ENCODE measurements around the gene DIMT1.

- no peak for TF ChIP-seq SIN3A (IDR thresholded peaks at IDR 0.05; ENCODE audit: low read depth)
- TF ChIP-seq, protein P1, sequence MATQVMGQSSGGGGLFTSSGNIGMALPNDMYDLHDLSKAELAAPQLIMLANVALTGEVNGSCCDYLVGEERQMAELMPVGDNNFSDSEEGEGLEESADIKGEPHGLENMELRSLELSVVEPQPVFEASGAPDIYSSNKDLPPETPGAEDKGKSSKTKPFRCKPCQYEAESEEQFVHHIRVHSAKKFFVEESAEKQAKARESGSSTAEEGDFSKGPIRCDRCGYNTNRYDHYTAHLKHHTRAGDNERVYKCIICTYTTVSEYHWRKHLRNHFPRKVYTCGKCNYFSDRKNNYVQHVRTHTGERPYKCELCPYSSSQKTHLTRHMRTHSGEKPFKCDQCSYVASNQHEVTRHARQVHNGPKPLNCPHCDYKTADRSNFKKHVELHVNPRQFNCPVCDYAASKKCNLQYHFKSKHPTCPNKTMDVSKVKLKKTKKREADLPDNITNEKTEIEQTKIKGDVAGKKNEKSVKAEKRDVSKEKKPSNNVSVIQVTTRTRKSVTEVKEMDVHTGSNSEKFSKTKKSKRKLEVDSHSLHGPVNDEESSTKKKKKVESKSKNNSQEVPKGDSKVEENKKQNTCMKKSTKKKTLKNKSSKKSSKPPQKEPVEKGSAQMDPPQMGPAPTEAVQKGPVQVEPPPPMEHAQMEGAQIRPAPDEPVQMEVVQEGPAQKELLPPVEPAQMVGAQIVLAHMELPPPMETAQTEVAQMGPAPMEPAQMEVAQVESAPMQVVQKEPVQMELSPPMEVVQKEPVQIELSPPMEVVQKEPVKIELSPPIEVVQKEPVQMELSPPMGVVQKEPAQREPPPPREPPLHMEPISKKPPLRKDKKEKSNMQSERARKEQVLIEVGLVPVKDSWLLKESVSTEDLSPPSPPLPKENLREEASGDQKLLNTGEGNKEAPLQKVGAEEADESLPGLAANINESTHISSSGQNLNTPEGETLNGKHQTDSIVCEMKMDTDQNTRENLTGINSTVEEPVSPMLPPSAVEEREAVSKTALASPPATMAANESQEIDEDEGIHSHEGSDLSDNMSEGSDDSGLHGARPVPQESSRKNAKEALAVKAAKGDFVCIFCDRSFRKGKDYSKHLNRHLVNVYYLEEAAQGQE (IDR thresholded peaks at IDR 0.05; ENCODE audit: low read depth): no peak
- TF ChIP-seq, protein P2, sequence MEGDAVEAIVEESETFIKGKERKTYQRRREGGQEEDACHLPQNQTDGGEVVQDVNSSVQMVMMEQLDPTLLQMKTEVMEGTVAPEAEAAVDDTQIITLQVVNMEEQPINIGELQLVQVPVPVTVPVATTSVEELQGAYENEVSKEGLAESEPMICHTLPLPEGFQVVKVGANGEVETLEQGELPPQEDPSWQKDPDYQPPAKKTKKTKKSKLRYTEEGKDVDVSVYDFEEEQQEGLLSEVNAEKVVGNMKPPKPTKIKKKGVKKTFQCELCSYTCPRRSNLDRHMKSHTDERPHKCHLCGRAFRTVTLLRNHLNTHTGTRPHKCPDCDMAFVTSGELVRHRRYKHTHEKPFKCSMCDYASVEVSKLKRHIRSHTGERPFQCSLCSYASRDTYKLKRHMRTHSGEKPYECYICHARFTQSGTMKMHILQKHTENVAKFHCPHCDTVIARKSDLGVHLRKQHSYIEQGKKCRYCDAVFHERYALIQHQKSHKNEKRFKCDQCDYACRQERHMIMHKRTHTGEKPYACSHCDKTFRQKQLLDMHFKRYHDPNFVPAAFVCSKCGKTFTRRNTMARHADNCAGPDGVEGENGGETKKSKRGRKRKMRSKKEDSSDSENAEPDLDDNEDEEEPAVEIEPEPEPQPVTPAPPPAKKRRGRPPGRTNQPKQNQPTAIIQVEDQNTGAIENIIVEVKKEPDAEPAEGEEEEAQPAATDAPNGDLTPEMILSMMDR (IDR thresholded peaks at IDR 0.05 in 2 of 3, conservative IDR thresholded peaks at IDR 0.05 in 1 of 3; ENCODE audit: borderline replicate concordance in 1 of 3, insufficient read depth in 1 of 3, low read depth in 2 of 3, low read length in 2 of 3): no peak
- no peak for TF ChIP-seq POLR2A (IDR thresholded peaks at IDR 0.05; ENCODE audit: borderline replicate concordance, extremely low read depth, insufficient read depth, insufficient read length)
These were observed 28.3 kb upstream of the DIMT1 start for GRCh38 chr5:62431735-62432620.
